ENCODE measurements around the gene TBC1D12. TPM values are rescaled to one million over a fixed set of nuclear protein-coding genes. Genes with fewer than 3 reads are reported as not detected.

Gene TBC1D12
- total RNA-seq, 3 donors from 2014 or later (not counting 1 experiment from before 2014, with no cell fraction given) = 1.2 to 4.8 (median 1.8) TPM

DNA sequence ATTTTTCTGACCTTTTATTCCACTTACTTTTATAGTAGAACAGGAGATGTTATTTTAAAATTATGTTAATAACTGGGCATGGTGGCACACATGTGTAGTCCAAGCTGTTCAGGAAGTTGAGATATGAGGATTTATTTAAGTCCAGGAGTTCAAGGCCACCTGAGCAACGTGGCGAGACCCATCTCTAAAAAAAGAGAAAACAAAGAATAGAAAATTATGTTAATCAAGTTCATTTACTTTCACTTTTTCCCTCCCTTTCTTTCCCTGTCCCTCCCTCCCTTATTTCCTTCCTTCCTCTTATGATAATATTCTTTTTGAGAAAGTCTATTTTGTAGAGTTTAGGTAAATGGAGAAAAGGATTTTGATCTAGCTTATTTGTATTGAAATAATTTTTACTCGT, 94.3 kb downstream of the TBC1D12 start:
- Histone ChIP-seq H3K27ac (ENCODE audit: low read length) (no peak overlapping the region), H3K9me3 (ENCODE audit: control insufficient read depth, insufficient read depth, low read length) (no peaks in the 10 kb centered on the region), H3K36me3 (ENCODE audit: control insufficient read depth, insufficient read depth, low read length) (no peaks in the 10 kb centered on the region), H3K4me3 (ENCODE audit: low read length) (no peak overlapping the region), H3K4me1 (ENCODE audit: control insufficient read depth, insufficient read depth, low read length) (no peaks in the 10 kb centered on the region), H3K27me3 (ENCODE audit: control insufficient read depth, insufficient read depth, low read length) (no peaks in the 10 kb centered on the region)
- no peak overlapping the region for H3K27ac Mint-ChIP-seq
- no peaks in the 10 kb centered on the region for H3K9me3 Mint-ChIP-seq
- DNase-seq (no peak), ATAC-seq (no peak)
- TF ChIP-seq, protein P1, sequence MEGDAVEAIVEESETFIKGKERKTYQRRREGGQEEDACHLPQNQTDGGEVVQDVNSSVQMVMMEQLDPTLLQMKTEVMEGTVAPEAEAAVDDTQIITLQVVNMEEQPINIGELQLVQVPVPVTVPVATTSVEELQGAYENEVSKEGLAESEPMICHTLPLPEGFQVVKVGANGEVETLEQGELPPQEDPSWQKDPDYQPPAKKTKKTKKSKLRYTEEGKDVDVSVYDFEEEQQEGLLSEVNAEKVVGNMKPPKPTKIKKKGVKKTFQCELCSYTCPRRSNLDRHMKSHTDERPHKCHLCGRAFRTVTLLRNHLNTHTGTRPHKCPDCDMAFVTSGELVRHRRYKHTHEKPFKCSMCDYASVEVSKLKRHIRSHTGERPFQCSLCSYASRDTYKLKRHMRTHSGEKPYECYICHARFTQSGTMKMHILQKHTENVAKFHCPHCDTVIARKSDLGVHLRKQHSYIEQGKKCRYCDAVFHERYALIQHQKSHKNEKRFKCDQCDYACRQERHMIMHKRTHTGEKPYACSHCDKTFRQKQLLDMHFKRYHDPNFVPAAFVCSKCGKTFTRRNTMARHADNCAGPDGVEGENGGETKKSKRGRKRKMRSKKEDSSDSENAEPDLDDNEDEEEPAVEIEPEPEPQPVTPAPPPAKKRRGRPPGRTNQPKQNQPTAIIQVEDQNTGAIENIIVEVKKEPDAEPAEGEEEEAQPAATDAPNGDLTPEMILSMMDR (IDR thresholded peaks at IDR 0.05) = no peak
- no peaks in the 10 kb centered on the region for H3K4me1 Mint-ChIP-seq
- no peak overlapping the region for H3K4me3 Mint-ChIP-seq
- 55% methylated on average over 2 of the region's 3 CpGs for whole genome bisulfite sequencing (ENCODE audit: insufficient coverage)
- H3K36me3 Mint-ChIP-seq = no peaks in the 10 kb centered on the region
- no peaks in the 10 kb centered on the region for H3K27me3 Mint-ChIP-seq (ENCODE audit: low read depth in 2 of 2)
- intact Hi-C loops (cut with micrococcal nuclease) = no loop called here

DNA sequence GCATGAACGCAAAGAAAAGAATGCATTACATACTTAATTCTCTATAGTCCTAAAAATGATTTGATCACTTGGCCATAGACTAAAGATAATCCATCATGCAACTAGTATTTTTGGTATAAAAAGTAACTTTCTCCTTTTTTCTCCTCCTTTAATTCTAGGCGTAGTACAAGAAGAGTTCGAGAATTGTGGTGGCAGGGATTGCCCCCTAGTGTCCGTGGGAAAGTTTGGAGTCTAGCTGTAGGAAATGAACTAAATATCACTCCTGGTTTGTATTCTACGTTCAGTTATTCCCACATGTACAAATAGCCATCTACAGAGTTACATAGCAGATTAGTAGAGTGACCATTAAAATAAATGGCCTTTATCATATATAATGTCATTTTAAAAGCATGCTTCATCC, 97.7 kb downstream of the TBC1D12 start:
- no peaks in the 10 kb centered on the region for H3K4me1 ChIP-seq (ENCODE audit: control insufficient read depth, insufficient read depth, low read length)
- no peaks in the 10 kb centered on the region for H3K27me3 Mint-ChIP-seq (ENCODE audit: low read depth in 2 of 2)
- H3K9me3 ChIP-seq (ENCODE audit: control insufficient read depth, insufficient read depth, low read length) = no peaks in the 10 kb centered on the region
- no peaks in the 10 kb centered on the region for H3K27me3 ChIP-seq (ENCODE audit: control insufficient read depth, insufficient read depth, low read length)
- intact Hi-C loops (cut with micrococcal nuclease) = no loop called here
- DNase-seq (no peak), ATAC-seq (no peak)
- H3K4me3 ChIP-seq (ENCODE audit: low read length) = no peak overlapping the region
- 100% methylated on average over 1 of the region's 5 CpGs for WGBS (ENCODE audit: insufficient coverage)
- H3K9me3 Mint-ChIP-seq = no peaks in the 10 kb centered on the region
- H3K4me3 Mint-ChIP-seq = no peak overlapping the region
- no peak overlapping the region for H3K27ac ChIP-seq (ENCODE audit: low read length)
- H3K4me1 Mint-ChIP-seq = no peaks in the 10 kb centered on the region
- H3K27ac Mint-ChIP-seq = no peak overlapping the region
- H3K36me3 ChIP-seq (ENCODE audit: control insufficient read depth, insufficient read depth, low read length) = no peaks in the 10 kb centered on the region
- TF ChIP-seq, protein P1 (IDR thresholded peaks at IDR 0.05) = no peak
- no peaks in the 10 kb centered on the region for H3K36me3 Mint-ChIP-seq

DNA sequence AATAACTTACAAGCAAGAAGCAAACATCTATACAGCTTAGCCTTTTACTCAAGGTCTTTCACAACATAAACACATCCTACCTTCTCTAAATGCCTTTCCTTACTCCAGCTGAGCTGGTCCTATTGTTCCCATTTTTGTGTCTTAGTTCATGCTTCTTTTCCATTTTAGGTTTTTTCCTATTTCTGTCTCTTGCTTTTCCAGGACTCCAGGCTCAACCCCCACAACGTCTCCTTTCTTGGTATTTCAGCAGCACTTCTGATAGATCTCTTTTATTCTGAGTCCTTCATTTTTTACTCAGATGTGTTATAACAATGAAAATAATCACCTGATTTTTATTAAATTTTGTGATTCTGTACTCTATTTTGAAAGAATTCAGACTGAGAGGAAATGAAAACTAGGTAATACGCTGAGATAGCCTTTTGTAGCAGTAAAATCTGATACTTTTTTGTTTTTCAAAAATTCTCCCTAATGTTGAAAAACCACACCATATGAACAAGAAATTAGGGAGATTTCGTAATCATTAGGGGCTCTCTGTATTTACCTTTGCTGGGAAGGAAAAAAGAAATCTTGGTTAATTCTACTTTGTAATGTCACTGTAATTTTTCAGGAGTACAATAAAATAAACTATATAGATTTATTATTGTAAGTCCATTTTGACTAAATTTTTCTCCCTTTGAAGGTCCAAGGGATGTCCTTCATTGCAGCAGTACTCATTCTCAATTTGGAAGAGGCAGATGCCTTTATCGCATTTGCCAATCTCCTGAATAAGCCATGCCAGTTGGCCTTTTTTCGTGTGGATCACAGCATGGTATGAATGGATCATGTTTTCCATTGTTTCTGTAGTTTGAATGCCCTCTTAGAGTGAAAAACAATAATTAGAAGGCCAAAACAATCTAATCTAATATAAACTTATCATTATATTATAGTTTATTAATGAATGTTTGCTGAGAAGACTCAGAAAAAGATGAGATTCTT, 119.2 kb downstream of the TBC1D12 start:
- TF ChIP-seq, protein P1 (IDR thresholded peaks at IDR 0.05) = no peak
- no peaks in the 10 kb centered on the region for H3K27me3 Mint-ChIP-seq (ENCODE audit: low read depth in 2 of 2)

More for the DNA sequence above, 119.2 kb downstream of the TBC1D12 start:
- no peak overlapping the region for H3K4me3 Mint-ChIP-seq
- intact Hi-C loops (cut with micrococcal nuclease) = no loop called here
- no peaks in the 10 kb centered on the region for H3K9me3 ChIP-seq (ENCODE audit: control insufficient read depth, insufficient read depth, low read length)
- H3K4me1 ChIP-seq (ENCODE audit: control insufficient read depth, insufficient read depth, low read length) = no peaks in the 10 kb centered on the region
- H3K36me3 ChIP-seq (ENCODE audit: control insufficient read depth, insufficient read depth, low read length) = no peaks in the 10 kb centered on the region
- no peak overlapping the region for H3K27ac ChIP-seq (ENCODE audit: low read length)
- H3K27me3 ChIP-seq (ENCODE audit: control insufficient read depth, insufficient read depth, low read length) = no peaks in the 10 kb centered on the region
- no peaks in the 10 kb centered on the region for H3K36me3 Mint-ChIP-seq
- H3K9me3 Mint-ChIP-seq = no peaks in the 10 kb centered on the region
- WGBS (ENCODE audit: insufficient coverage) = 95% methylated on average over 3 of the region's 5 CpGs
- ATAC-seq (no peak), DNase-seq (no peak)
- H3K4me3 ChIP-seq (ENCODE audit: low read length) = no peak overlapping the region
- H3K4me1 Mint-ChIP-seq = no peaks in the 10 kb centered on the region
- H3K27ac Mint-ChIP-seq = no peak overlapping the region

Data from natural killer cell (primary cell).